Measurements from ENCODE around the gene DLGAP3. TPM values are rescaled to one million over a fixed set of nuclear protein-coding genes. Genes with fewer than 3 reads are reported as not detected.

Gene DLGAP3
- polyA plus RNA-seq (2012; ENCODE audit: insufficient read depth, insufficient read length, low read depth): 3.1 TPM

GRCh38 chr1:34929497-34929852 is at the start of gene DLGAP3:
TSS of gene DLGAP3 (minus strand) at chr1:34929650. CDS start at chr1:34905383, 24,267 bp downstream.
- DNase-seq: peak; percentile 58
- H3K36me3 ChIP-seq: no peaks in the 10 kb centered on the region
- H3K4me1 ChIP-seq: no peaks in the 10 kb centered on the region
- peaks cover 4% of the 10 kb centered on the region; the same call in 1 of the 2 replicates for H3K27me3 ChIP-seq
- H3K4me3 ChIP-seq (ENCODE audit: low read depth, low read length): peak within 1 kb of the TSS; percentile 69
- no peaks in the 10 kb centered on the region for H3K9me3 ChIP-seq
- no peak for TF ChIP-seq CTCF (IDR thresholded peaks at IDR 0.05; ENCODE audit: low read depth, low read length)

- no peak for DNase-seq
- TF ChIP-seq CTCF (IDR thresholded peaks at IDR 0.05; ENCODE audit: low read depth, low read length): no peak
- Histone ChIP-seq H3K4me3 (ENCODE audit: low read depth, low read length) (no peak overlapping the region), H3K4me1 (no peaks in the 10 kb centered on the region), H3K36me3 (no peaks in the 10 kb centered on the region), H3K27me3 (no peaks in the 10 kb centered on the region), H3K9me3 (no peaks in the 10 kb centered on the region)
Measured at GRCh38 chr1:34978921-34979320, 49.5 kb upstream of the DLGAP3 start.

- Histone ChIP-seq H3K4me1 (no peaks in the 10 kb centered on the region), H3K27me3 (no peaks in the 10 kb centered on the region), H3K36me3 (no peaks in the 10 kb centered on the region), H3K4me3 (ENCODE audit: low read depth, low read length) (no peak overlapping the region), H3K9me3 (no peaks in the 10 kb centered on the region)
- DNase-seq: no peak
- no peak for TF ChIP-seq CTCF (IDR thresholded peaks at IDR 0.05; ENCODE audit: low read depth, low read length)
Measured at GRCh38 chr1:34977858-34978257, 48.4 kb upstream of the DLGAP3 start.

- Histone ChIP-seq H3K4me1 (no peaks in the 10 kb centered on the region), H3K27me3 (no peaks in the 10 kb centered on the region), H3K9me3 (no peaks in the 10 kb centered on the region), H3K4me3 (ENCODE audit: low read depth, low read length) (no peak overlapping the region), H3K36me3 (no peaks in the 10 kb centered on the region)
- DNase-seq: no peak
- TF ChIP-seq CTCF (IDR thresholded peaks at IDR 0.05; ENCODE audit: low read depth, low read length): no peak
Measured at GRCh38 chr1:34977210-34977471, 47.7 kb upstream of the DLGAP3 start.

GRCh38 chr1:34976384-34977209 is 47.1 kb upstream of the DLGAP3 start:
- no peak for DNase-seq
- Histone ChIP-seq H3K4me3 (ENCODE audit: low read depth, low read length) (no peak overlapping the region), H3K27me3 (no peaks in the 10 kb centered on the region), H3K36me3 (no peaks in the 10 kb centered on the region), H3K4me1 (no peaks in the 10 kb centered on the region), H3K9me3 (no peaks in the 10 kb centered on the region)
- TF ChIP-seq CTCF (IDR thresholded peaks at IDR 0.05; ENCODE audit: low read depth, low read length): no peak

GRCh38 chr1:34975771-34976170 is 46.3 kb upstream of the DLGAP3 start:
- no peak for DNase-seq

More at GRCh38 chr1:34975771-34976170, 46.3 kb upstream of the DLGAP3 start:
- Histone ChIP-seq H3K36me3 (no peaks in the 10 kb centered on the region), H3K4me3 (ENCODE audit: low read depth, low read length) (no peak overlapping the region), H3K27me3 (no peaks in the 10 kb centered on the region), H3K4me1 (no peaks in the 10 kb centered on the region), H3K9me3 (no peaks in the 10 kb centered on the region)
- no peak for TF ChIP-seq CTCF (IDR thresholded peaks at IDR 0.05; ENCODE audit: low read depth, low read length)

Measured in BE2C (cell line).